ENCODE results near the gene SPSB2. TPM values are rescaled to one million over a fixed set of nuclear protein-coding genes. Genes with fewer than 3 reads are reported as not detected.

SPSB2 gene
- total and polyA plus RNA-seq, 2 experiments from 2014 or later: 8.2 to 13.1 TPM

DNA sequence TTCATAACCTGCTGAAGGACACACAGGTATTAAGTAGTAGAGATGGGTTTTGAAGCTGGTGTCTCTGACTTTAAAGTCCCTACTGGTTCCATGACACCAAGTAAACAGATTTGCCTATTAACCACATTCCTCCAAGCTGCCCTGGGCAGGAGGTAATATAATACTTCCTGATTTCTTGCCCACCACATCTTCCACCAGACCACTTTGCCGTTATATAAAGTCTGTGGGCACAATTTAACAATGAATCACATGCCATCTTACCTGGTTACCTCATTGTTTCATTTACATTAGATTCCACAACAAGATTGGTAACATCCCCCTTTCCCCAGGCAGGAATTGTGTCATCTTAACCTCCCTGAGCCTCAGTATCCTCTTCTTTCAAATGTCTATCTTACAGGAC is 30.6 kb upstream of the SPSB2 start:
- TF ChIP-seq, protein P1, sequence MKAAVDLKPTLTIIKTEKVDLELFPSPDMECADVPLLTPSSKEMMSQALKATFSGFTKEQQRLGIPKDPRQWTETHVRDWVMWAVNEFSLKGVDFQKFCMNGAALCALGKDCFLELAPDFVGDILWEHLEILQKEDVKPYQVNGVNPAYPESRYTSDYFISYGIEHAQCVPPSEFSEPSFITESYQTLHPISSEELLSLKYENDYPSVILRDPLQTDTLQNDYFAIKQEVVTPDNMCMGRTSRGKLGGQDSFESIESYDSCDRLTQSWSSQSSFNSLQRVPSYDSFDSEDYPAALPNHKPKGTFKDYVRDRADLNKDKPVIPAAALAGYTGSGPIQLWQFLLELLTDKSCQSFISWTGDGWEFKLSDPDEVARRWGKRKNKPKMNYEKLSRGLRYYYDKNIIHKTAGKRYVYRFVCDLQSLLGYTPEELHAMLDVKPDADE (IDR thresholded peaks at IDR 0.05): no peak
- TF ChIP-seq EZH2 (IDR thresholded peaks at IDR 0.05; ENCODE audit: low read depth, unreplicated experiment): no peak
- TF ChIP-seq EZH2phosphoT487 (IDR thresholded peaks at IDR 0.05; ENCODE audit: unreplicated experiment): no peak
- TF ChIP-seq, protein P2, sequence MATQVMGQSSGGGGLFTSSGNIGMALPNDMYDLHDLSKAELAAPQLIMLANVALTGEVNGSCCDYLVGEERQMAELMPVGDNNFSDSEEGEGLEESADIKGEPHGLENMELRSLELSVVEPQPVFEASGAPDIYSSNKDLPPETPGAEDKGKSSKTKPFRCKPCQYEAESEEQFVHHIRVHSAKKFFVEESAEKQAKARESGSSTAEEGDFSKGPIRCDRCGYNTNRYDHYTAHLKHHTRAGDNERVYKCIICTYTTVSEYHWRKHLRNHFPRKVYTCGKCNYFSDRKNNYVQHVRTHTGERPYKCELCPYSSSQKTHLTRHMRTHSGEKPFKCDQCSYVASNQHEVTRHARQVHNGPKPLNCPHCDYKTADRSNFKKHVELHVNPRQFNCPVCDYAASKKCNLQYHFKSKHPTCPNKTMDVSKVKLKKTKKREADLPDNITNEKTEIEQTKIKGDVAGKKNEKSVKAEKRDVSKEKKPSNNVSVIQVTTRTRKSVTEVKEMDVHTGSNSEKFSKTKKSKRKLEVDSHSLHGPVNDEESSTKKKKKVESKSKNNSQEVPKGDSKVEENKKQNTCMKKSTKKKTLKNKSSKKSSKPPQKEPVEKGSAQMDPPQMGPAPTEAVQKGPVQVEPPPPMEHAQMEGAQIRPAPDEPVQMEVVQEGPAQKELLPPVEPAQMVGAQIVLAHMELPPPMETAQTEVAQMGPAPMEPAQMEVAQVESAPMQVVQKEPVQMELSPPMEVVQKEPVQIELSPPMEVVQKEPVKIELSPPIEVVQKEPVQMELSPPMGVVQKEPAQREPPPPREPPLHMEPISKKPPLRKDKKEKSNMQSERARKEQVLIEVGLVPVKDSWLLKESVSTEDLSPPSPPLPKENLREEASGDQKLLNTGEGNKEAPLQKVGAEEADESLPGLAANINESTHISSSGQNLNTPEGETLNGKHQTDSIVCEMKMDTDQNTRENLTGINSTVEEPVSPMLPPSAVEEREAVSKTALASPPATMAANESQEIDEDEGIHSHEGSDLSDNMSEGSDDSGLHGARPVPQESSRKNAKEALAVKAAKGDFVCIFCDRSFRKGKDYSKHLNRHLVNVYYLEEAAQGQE (IDR thresholded peaks at IDR 0.05; ENCODE audit: unreplicated experiment): no peak
- TF ChIP-seq STAT1 (IDR thresholded peaks at IDR 0.05; ENCODE audit: unreplicated experiment): no peak
- TF ChIP-seq, protein P3, sequence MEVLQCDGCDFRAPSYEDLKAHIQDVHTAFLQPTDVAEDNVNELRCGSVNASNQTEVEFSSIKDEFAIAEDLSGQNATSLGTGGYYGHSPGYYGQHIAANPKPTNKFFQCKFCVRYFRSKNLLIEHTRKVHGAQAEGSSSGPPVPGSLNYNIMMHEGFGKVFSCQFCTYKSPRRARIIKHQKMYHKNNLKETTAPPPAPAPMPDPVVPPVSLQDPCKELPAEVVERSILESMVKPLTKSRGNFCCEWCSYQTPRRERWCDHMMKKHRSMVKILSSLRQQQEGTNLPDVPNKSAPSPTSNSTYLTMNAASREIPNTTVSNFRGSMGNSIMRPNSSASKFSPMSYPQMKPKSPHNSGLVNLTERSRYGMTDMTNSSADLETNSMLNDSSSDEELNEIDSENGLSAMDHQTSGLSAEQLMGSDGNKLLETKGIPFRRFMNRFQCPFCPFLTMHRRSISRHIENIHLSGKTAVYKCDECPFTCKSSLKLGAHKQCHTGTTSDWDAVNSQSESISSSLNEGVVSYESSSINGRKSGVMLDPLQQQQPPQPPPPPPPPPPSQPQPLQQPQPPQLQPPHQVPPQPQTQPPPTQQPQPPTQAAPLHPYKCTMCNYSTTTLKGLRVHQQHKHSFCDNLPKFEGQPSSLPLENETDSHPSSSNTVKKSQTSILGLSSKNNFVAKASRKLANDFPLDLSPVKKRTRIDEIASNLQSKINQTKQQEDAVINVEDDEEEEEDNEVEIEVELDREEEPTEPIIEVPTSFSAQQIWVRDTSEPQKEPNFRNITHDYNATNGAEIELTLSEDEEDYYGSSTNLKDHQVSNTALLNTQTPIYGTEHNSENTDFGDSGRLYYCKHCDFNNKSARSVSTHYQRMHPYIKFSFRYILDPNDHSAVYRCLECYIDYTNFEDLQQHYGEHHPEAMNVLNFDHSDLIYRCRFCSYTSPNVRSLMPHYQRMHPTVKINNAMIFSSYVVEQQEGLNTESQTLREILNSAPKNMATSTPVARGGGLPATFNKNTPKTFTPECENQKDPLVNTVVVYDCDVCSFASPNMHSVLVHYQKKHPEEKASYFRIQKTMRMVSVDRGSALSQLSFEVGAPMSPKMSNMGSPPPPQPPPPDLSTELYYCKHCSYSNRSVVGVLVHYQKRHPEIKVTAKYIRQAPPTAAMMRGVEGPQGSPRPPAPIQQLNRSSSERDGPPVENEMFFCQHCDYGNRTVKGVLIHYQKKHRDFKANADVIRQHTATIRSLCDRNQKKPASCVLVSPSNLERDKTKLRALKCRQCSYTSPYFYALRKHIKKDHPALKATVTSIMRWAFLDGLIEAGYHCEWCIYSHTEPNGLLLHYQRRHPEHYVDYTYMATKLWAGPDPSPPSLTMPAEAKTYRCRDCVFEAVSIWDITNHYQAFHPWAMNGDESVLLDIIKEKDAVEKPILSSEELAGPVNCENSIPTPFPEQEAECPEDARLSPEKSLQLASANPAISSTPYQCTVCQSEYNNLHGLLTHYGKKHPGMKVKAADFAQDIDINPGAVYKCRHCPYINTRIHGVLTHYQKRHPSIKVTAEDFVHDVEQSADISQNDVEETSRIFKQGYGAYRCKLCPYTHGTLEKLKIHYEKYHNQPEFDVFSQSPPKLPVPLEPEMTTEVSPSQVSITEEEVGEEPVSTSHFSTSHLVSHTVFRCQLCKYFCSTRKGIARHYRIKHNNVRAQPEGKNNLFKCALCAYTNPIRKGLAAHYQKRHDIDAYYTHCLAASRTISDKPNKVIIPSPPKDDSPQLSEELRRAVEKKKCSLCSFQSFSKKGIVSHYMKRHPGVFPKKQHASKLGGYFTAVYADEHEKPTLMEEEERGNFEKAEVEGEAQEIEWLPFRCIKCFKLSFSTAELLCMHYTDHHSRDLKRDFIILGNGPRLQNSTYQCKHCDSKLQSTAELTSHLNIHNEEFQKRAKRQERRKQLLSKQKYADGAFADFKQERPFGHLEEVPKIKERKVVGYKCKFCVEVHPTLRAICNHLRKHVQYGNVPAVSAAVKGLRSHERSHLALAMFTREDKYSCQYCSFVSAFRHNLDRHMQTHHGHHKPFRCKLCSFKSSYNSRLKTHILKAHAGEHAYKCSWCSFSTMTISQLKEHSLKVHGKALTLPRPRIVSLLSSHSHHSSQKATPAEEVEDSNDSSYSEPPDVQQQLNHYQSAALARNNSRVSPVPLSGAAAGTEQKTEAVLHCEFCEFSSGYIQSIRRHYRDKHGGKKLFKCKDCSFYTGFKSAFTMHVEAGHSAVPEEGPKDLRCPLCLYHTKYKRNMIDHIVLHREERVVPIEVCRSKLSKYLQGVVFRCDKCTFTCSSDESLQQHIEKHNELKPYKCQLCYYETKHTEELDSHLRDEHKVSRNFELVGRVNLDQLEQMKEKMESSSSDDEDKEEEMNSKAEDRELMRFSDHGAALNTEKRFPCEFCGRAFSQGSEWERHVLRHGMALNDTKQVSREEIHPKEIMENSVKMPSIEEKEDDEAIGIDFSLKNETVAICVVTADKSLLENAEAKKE (CRISPR knock-in tag; IDR thresholded peaks at IDR 0.05): no peak
- no peak for TF ChIP-seq POLR2AphosphoS5 (IDR thresholded peaks at IDR 0.05; ENCODE audit: low read depth)
- TF ChIP-seq JUNB (IDR thresholded peaks at IDR 0.05; ENCODE audit: unreplicated experiment): no peak
- no peak for TF ChIP-seq ZNF114 (CRISPR knock-in tag; IDR thresholded peaks at IDR 0.05)
- no peak for TF ChIP-seq CREB1 (CRISPR knock-in tag; IDR thresholded peaks at IDR 0.05; ENCODE audit: low read depth)
- TF ChIP-seq NANOG (IDR thresholded peaks at IDR 0.05; ENCODE audit: borderline replicate concordance): no peak
- TF ChIP-seq, protein P4, sequence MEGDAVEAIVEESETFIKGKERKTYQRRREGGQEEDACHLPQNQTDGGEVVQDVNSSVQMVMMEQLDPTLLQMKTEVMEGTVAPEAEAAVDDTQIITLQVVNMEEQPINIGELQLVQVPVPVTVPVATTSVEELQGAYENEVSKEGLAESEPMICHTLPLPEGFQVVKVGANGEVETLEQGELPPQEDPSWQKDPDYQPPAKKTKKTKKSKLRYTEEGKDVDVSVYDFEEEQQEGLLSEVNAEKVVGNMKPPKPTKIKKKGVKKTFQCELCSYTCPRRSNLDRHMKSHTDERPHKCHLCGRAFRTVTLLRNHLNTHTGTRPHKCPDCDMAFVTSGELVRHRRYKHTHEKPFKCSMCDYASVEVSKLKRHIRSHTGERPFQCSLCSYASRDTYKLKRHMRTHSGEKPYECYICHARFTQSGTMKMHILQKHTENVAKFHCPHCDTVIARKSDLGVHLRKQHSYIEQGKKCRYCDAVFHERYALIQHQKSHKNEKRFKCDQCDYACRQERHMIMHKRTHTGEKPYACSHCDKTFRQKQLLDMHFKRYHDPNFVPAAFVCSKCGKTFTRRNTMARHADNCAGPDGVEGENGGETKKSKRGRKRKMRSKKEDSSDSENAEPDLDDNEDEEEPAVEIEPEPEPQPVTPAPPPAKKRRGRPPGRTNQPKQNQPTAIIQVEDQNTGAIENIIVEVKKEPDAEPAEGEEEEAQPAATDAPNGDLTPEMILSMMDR (conservative IDR thresholded peaks at IDR 0.05; ENCODE audit: low read depth in 2 of 2): no peak
- no peak for TF ChIP-seq ZNF331 (CRISPR knock-in tag; IDR thresholded peaks at IDR 0.05; ENCODE audit: low read depth)
- no peaks in the 10 kb centered on the region for H3K9me3 Mint-ChIP-seq
- Histone ChIP-seq H3K36me3 (ENCODE audit: insufficient read depth) (no peaks in the 10 kb centered on the region), H2AFZ (no peak overlapping the region), H3K4me2 (peak overlapping the region; percentile 53), H3K9me2 (ENCODE audit: insufficient read depth) (no peaks in the 10 kb centered on the region), H3K79me2 (replicated peaks; ENCODE audit: insufficient read depth) (no peaks in the 10 kb centered on the region), H3K27me3 (ENCODE audit: insufficient read depth) (no peaks in the 10 kb centered on the region), H3K4me1 (ENCODE audit: insufficient read depth) (peaks cover 17% of the 10 kb centered on the region), H4K20me1 (replicated peaks; ENCODE audit: insufficient read depth) (no peaks in the 10 kb centered on the region), H3F3A (replicated peaks; ENCODE audit: low read depth) (peaks cover 6% of the 10 kb centered on the region; the same call in 1 of the 2 replicates), H3K27ac (ENCODE audit: low read depth) (peak overlapping the region; percentile 79), H3K4me3 (peak overlapping the region; percentile 17)
- no peak overlapping the region; the same call in 1 of the 2 replicates for H3K27ac Mint-ChIP-seq
- no peaks in the 10 kb centered on the region for H3K36me3 Mint-ChIP-seq (ENCODE audit: low read depth)
- ATAC-seq: no peak
- peak; percentile 31 for DNase-seq (ENCODE audit: low spot score)
- H3K4me3 Mint-ChIP-seq: no peak overlapping the region
- H3K27me3 Mint-ChIP-seq (ENCODE audit: insufficient read depth, low read depth, poor library complexity): peaks cover 3% of the 10 kb centered on the region
- no peaks in the 10 kb centered on the region; the same call in 1 of the 3 replicates for H3K4me1 Mint-ChIP-seq

All from GM23338 (cell line).